ENCODE measurements around the gene PRDM16.

GRCh38 chr1:3058263-3059030 is 10.6 kb upstream of the PRDM16 start:
- TF ChIP-seq PATZ1 (CRISPR knock-in tag; IDR thresholded peaks at IDR 0.05; ENCODE audit: borderline replicate concordance): no peak
- no peak for TF ChIP-seq ZFP3 (CRISPR knock-in tag; IDR thresholded peaks at IDR 0.05)
